Caki2 (cell line): ENCODE measurements around the gene AMH. TPM values are rescaled to one million over a fixed set of nuclear protein-coding genes. Genes with fewer than 3 reads are reported as not detected.

ENCODE experiments used
- DNase-seq: peaks from one replicate; pipeline ENCODE4 v3.0.0-alpha.2; 2015; ENCODE audit warnings: low read depth
- in situ Hi-C: cut with HindIII; loops from 2 replicates; pipeline ENCODE4 v1.10.0; 2016; ENCODE audit warnings: low sequenced_read_pairs, low pct_unique_long_range_greater_than_20kb, mixed read lengths
- total RNA-seq: library from RNA; depleted of rRNA; stranded (reverse); fragments of >200 nt; shearing (Covaris generic); gene quantifications from 2 replicates; pipeline ENCODE4 v1.2.3, GENCODE V29; 2014; ENCODE audit warnings: low replicate concordance

The AMH gene
- total RNA-seq, 1 experiment from 2014 or later, result 3.0 TPM

DNA sequence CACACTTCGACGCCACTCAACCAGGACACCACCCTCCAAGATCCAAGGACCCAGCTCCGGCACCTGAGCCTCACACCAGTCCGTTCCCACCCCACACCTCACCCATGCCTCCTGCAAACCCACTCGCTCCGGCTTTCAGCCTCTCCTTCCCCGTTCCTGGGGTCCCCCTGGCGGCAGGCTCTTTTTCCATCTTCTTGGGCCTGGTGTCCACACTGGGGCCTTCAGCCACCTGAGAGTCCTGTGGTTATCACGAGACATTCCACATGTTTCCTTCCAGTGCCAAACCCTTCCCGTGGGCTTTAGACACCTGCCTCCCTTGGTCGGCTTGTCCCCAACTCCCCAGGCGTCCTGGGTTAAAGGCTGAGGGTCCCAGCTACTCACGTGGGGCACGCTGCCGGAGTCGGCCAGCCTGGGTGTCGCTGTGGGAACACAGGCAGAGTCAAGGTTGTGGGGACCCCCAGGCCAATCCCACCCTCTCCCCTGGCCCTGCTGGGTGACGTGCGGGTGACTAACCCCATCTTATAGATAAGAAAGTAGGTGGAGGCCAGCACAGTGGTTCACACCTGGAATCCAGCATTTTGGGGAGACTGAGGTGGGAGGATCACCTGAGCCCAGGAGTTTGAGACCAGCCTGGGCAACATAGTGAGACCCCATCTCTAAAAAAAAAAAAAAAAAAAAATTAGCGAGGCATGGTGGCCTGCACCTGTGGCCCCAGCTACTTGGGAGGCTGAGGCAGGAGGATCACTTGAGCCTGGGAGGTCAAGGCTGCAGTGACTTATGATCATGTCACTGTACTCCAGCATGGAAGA, 5.1 kb downstream of the AMH start:
- in situ Hi-C loops, result no loop called here
- DNase-seq, result no peak

DNA sequence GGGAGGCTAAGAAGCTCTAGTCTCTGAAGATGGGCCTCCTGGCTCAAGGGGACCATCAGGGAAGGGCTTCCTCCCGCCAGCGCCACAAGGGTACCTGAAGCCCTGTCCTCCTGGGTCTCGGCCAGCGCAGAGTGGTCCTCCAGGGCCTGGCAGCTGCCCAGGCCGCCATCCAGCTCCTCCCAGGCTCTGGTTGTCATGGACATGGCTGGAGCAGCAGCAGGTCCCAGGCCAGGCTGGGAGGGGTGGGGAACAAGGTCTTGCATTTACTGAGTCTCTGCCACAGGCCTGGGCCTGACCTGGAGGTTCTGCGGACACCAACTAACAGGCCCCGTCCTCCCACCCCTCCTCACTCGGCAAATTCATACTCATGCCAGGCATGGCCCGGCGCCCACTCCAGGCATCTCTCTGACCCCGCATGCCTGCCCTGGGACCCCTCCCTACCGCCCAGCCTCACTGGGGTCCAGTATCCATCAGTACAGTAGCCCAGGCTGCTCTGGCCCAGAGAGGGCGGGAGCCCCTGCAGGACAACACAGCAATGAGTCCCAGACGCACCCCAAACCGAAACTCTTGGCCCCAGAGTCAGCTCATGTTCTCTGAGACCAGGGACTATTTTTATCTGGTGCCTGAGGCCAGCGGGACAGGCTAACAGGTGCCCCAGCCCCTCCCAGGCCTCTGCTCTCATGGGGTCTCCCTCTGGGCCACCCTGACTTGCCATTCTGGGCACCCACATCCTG, 6.2 kb downstream of the AMH start:
- in situ Hi-C loops, result no loop called here
- no peak for DNase-seq

DNA sequence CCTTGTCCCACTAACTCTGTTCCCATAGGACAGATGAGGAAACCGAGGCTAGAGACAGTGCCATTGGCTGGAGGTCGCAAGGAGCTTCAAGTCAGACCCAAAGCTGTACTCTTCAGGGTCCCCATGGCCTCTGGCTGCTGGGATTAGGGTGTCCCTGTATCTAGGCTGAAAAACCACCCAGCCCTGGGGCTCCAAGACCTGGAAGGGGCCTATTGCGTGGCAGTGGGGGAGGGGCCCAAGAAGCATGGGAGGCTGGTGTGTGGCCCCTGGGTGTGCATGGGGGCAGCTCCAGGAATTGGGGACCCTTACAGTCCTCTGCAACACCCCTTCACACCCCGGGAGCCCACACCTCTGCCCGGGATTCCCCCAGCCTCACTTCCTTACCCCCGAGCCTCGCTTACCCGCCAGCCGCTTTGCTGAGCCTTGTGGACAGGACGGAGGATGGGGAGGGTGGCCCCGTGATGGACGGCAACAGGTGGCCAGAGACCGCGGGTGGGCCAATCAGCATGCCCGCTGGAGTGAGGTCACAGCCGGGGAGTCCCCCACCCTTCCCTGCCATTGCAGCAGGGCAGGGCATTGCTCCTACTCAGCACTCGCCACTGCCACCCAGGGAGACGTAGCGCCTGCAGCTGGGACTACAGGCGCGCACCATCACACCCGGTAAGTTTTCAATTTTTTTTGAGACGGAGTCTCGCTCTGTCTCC, 7.0 kb downstream of the AMH start, which contains the start of gene JSRP1:
TSS of gene JSRP1 (minus strand) at position 436 of the 704 bp plus-strand sequence. CDS start 1,103 bp downstream, outside the sequence.
- in situ Hi-C loops, result no loop called here
- no peak for DNase-seq

DNA sequence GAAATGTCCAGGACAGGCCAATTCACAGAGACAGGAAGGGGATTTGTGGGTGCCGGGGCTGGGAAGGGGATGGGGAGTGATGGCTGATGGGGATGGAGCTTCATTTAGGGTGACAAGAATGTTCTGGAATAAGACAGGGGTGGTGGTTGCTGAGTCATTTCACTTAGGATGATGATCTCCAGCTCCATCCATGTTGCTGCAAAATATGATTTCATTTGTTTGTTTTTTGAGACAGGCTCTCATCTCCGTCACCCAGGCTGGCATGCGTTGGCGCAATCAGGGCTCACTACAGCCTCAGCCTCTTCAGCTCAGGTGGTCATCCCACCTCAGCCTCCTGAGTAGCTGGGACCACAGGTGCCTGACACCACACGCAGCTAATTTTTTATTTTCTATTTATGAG, 10.2 kb downstream of the AMH start:
- DNase-seq, result no peak
- in situ Hi-C loops, result no loop called here

DNA sequence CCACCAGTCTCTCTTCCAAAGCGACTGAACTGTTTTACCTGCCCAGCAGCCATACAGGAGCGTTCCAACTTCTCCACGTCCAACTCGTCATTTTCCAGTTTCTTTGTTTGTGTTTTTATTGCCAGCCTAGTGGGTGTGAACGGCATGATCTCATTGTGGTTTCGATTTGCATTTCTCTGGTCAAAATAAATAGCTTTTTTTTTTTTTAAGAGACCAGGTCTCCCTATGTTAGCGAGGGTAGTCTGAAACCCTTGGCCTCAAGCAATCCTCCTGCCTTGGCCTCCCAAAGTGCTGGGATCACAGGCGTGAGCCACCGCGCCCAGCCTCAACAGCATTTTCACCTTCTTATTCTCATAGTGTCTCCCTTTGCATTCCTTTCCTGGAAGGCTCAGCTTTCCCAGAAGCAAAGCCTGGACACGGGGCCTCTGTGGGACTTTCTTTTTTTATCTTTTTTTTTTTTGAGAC, 11.2 kb downstream of the AMH start:
- in situ Hi-C loops, result no loop called here
- DNase-seq, result peak; percentile 39

DNA sequence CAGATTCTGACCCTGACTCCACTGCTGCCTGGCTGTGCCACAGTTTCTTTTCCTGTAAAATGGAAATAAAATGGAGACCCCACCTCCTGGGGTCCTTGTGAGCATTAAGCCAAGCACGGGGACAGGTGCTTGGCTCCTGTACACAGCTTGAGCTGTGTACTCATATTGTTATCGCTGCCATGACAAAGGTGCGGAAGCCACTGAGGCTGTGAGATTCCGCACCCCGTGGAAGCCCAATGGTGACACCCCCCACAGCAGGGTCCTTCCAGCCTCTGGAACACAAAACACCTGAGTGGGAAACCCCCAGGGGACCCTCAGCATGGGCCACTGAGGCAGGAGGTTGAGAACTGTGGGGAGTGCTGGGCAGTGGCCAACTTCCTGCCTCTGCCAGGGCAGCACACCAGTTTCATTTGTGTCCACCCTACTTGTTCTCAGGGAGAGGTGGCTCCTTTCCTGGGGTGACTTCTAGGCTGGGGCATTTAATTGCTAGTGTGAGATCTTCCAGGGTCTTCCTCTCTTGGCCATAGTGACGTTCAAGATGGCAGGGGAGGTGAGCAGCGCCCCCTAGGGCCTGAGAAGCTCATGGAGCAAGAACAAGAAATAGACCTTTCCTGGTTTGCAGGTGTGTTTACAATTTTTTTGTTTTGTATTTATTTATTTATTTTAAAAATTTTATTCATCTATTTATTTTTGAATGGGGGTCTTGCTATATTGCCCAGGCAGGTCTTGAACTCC, 12.5 kb downstream of the AMH start:
- in situ Hi-C loops, result no loop called here
- no peak for DNase-seq

- no peak for DNase-seq
- in situ Hi-C loops, result no loop called here
Observed at GRCh38 chr19:2266183-2266993, 17.3 kb downstream of the AMH start.

- in situ Hi-C loops, result no loop called here
- DNase-seq, result no peak
Observed at GRCh38 chr19:2268480-2268830, 19.3 kb downstream of the AMH start.

- no peak for DNase-seq
- in situ Hi-C loops, result no loop called here
Observed at GRCh38 chr19:2268861-2269243, 19.7 kb downstream of the AMH start.

DNA sequence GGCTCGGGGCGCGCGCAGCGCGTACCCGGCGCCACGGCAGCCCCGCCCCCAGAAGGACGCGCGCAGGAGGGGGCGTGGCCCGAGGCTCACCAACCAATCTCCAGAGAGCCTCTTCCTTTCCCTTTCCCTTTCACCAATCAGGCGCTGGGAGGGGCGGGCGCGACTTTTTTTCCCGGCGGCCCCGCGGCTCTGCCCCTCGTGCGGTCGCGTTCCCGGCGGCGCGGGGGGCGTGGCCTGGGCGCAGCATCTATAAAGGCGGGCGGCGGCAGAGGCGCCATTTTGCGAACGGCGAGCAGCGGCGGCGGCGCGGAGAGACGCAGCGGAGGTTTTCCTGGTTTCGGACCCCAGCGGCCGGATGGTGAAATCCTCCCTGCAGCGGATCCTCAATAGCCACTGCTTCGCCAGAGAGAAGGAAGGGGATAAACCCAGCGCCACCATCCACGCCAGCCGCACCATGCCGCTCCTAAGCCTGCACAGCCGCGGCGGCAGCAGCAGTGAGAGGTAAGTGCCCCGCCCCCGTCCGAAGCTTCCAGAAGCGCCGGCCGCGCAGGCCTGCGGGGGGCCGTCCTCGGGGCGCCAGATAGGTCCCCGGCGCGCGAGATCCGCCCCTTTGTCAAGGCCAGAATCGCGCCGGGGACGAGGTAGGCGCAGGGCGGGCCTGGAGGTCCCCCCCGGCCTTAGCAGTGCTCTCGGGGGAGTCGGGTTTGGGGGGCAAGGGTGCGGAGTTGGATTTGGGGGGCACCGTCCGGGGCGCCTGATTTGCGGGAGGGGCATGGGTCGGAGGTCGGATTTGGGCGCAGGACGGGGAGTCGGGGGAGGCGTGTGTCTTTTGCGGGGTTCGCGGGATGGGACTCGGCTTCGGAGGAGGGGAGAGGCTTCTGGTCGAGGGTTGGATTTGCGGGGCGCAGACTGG, 20.4 kb downstream of the AMH start:
- DNase-seq, result peak; percentile 93
- in situ Hi-C loops, result no loop called here

DNA sequence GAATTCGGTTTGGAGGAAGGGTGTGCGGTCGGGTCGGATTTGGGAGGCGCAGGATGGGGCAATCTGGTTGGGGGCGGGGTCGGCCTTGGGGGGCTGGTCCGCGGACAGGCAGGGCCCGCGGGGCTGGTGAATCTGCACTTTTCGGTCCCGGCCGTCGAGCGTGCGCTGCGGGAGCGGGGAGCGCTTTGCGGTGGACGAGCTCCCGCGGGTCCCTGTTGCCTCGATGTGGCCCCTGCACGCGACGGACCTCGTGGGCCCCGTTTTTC, 21.0 kb downstream of the AMH start:
- in situ Hi-C loops, result no loop called here
- no peak for DNase-seq

GRCh38 chr19:2270423-2271233, 21.5 kb downstream of the AMH start:
- DNase-seq, result no peak

GRCh38 chr19:2271234-2272103, 22.3 kb downstream of the AMH start:
- no peak for DNase-seq
- in situ Hi-C loops, result no loop called here

More at GRCh38 chr19:2270423-2271233, 21.5 kb downstream of the AMH start:
- in situ Hi-C loops, result no loop called here

DNA sequence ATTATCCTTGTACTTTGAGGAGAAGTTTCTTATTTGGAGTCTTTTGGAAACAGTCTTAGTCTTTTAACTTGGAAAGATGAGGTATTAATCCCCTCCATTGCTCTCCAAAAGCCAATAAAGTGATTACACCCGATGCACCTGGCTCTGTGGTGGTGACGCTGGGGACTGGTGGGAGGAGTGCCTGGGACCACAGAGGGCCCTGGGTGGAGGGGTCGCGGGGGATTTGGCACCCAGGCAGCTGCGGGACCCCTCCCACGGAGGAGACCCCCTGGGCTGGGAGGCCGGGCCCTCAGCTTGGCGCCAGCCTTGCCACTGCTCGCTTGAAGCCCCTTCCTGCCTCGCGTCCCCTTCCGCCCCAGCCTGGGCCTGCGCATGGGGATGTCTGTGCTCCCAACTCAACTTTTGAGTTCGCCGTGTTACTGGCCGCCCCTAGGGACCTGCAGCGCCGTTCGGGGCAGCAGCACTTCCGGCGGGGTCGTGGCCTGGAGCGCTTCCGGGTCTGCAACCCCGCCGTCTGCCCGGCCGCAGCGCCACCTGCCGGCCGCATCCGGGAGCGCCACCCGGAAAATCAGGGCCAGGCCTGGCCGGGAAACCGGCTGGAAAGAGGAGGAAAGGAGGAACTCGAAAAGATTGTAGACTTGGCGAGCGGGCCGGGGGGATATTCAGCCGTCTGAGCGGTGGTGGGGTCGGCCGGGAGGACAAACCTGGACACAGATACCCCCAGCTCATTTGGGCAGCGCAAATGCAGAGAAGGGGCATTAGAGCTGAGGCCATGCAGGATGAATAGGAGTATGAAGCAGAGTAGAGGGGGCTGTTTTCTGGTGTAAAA, 24.4 kb downstream of the AMH start:
- peak; percentile 54 for DNase-seq
- in situ Hi-C loops, result no loop called here
